OCI-LY1 (cell line): ENCODE data around the gene P3H3.

Experiments
- H2AFZ ChIP-seq: fragments of 200-600 bp; sonication (generic), shearing (Covaris generic); 2 replicates; pipeline ENCODE4 v1.6.0; 2014; ENCODE audit warnings: antibody characterized with exemption, mild to moderate bottlenecking, low read length
- H3F3A ChIP-seq: fragments of 200-600 bp; sonication (generic), shearing (Covaris generic); 2 replicates; pipeline ENCODE4 v1.6.0; 2014; ENCODE audit warnings: mild to moderate bottlenecking, antibody characterized with exemption, low read length, moderate library complexity; ENCODE audit not compliant: insufficient read depth
- H3K27ac ChIP-seq: fragments of 200-600 bp; sonication (generic); 2 replicates; pipeline ENCODE4 v1.5.1; 2014; ENCODE audit warnings: low read length, mixed run types, mild to moderate bottlenecking, low read depth; ENCODE audit not compliant: poor library complexity, severe bottlenecking
- H3K27me3 ChIP-seq: fragments of 200-600 bp; sonication (generic); 2 replicates; pipeline ENCODE4 v1.6.0; 2014; ENCODE audit warnings: antibody characterized with exemption, mild to moderate bottlenecking, low read length, moderate library complexity; ENCODE audit not compliant: insufficient read depth
- H3K36me3 ChIP-seq: fragments of 200-600 bp; sonication (generic); 2 replicates; pipeline ENCODE4 v1.6.1; 2014; ENCODE audit warnings: mild to moderate bottlenecking, antibody characterized with exemption, low read length, moderate library complexity, mixed read lengths; ENCODE audit not compliant: insufficient read depth
- H3K4me1 ChIP-seq: fragments of 200-600 bp; sonication (generic); 2 replicates; pipeline ENCODE4 v1.5.1; 2014; ENCODE audit warnings: mild to moderate bottlenecking, low read length, moderate library complexity; ENCODE audit not compliant: insufficient read depth, severe bottlenecking
- H3K4me2 ChIP-seq: fragments of 200-600 bp; sonication (generic), shearing (Covaris generic); 2 replicates; pipeline ENCODE4 v1.6.1; 2014; ENCODE audit warnings: low read length
- H3K4me3 ChIP-seq: fragments of 200-600 bp; sonication (generic); 2 replicates; pipeline ENCODE4 v1.5.1; 2014; ENCODE audit warnings: low read length, low read depth, mild to moderate bottlenecking, mixed read lengths; ENCODE audit not compliant: poor library complexity, severe bottlenecking
- H3K79me2 ChIP-seq: fragments of 200-600 bp; shearing (Covaris generic); 2 replicates; pipeline ENCODE4 v1.6.1; 2016; ENCODE audit warnings: mixed run types, low read length, mixed read lengths; ENCODE audit not compliant: insufficient read depth
- H3K9ac ChIP-seq: fragments of 200-600 bp; sonication (generic), shearing (Covaris generic); 2 replicates; pipeline ENCODE4 v1.6.1; 2014; ENCODE audit warnings: mild to moderate bottlenecking, low read length, mixed read lengths
- H3K9me2 ChIP-seq: fragments of 200-600 bp; sonication (generic), shearing (Covaris generic); 2 replicates; pipeline ENCODE4 v1.6.1; 2014; ENCODE audit warnings: low read depth, mild to moderate bottlenecking, low read length, mixed read lengths
- H3K9me3 ChIP-seq: fragments of 200-600 bp; shearing (Covaris generic); 2 replicates; pipeline ENCODE4 v1.6.1; 2014; ENCODE audit warnings: low read length, mixed read lengths
- H4K20me1 ChIP-seq: fragments of 200-600 bp; sonication (generic), shearing (Covaris generic); 2 replicates; pipeline ENCODE4 v1.6.0; 2016; ENCODE audit warnings: mild to moderate bottlenecking, low read length; ENCODE audit not compliant: insufficient read depth
- CTCF ChIP-seq: fragments of 200-600 bp; sonication (generic), shearing (Covaris generic); IDR thresholded peaks from 2 replicates; pipeline ENCODE4 v1.5.1; 2017; ENCODE audit warnings: mild to moderate bottlenecking, antibody characterized with exemption, low read length, moderate library complexity, mixed read lengths
- EZH2 ChIP-seq: fragments of 200-600 bp; sonication (generic), shearing (Covaris generic); IDR thresholded peaks from 2 replicates; pipeline ENCODE4 v1.8.0; 2017; ENCODE audit warnings: borderline replicate concordance, mixed run types, mild to moderate bottlenecking, antibody characterized with exemption, low read length, moderate library complexity, mixed read lengths

P3H3 gene

GRCh38 chr12:6817098-6817497 is 11.1 kb upstream of the P3H3 start:
- Histone ChIP-seq H3F3A (no peaks in the 10 kb centered on the region), H3K9me3 (no peaks in the 10 kb centered on the region), H3K4me3 (no peak overlapping the region), H3K36me3 (no peaks in the 10 kb centered on the region), H3K4me1 (peaks cover 9% of the 10 kb centered on the region), H3K4me2 (no peak overlapping the region), H3K9ac (no peak overlapping the region), H3K79me2 (no peaks in the 10 kb centered on the region), H3K9me2 (no peaks in the 10 kb centered on the region), H2AFZ (no peak overlapping the region), H3K27ac (no peak overlapping the region), H4K20me1 (no peaks in the 10 kb centered on the region), H3K27me3 (peaks cover 4% of the 10 kb centered on the region; the same call in 1 of the 2 replicates)
- no peak for TF ChIP-seq CTCF
- no peak for TF ChIP-seq EZH2

DNA sequence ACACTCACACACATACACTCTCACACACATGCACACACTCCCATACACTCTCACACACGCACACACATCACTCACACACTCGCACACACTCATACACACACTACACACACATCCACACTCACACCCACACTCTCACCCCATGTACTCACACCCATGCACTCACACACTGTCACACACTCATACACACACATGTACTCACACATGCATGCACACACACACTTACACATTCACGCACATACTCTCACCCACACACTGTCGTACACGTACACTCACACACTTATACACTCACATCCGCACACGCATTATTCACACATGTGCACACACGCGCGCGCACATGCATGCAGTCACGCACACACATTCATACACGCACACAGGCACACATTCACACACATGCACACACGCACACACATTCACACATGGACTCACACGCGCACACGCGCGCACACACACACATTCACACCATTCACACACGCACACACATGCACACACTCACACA is 10.5 kb upstream of the P3H3 start:
- no peak overlapping the region for H3K9ac ChIP-seq
- H2AFZ ChIP-seq = no peak overlapping the region
- H3K27me3 ChIP-seq = peaks cover 4% of the 10 kb centered on the region; the same call in 1 of the 2 replicates
- no peaks in the 10 kb centered on the region for H3K9me3 ChIP-seq
- peaks cover 3% of the 10 kb centered on the region for H3K4me1 ChIP-seq
- H3F3A ChIP-seq = no peaks in the 10 kb centered on the region
- no peaks in the 10 kb centered on the region for H3K79me2 ChIP-seq
- no peaks in the 10 kb centered on the region for H4K20me1 ChIP-seq
- H3K36me3 ChIP-seq = no peaks in the 10 kb centered on the region
- no peak overlapping the region for H3K4me2 ChIP-seq
- no peak for TF ChIP-seq CTCF
- TF ChIP-seq EZH2 = no peak
- H3K27ac ChIP-seq = no peak overlapping the region
- H3K4me3 ChIP-seq = no peak overlapping the region
- no peaks in the 10 kb centered on the region for H3K9me2 ChIP-seq

GRCh38 chr12:6818222-6818621 is 10.0 kb upstream of the P3H3 start:
- TF ChIP-seq CTCF = no peak
- TF ChIP-seq EZH2 = no peak
- Histone ChIP-seq H4K20me1 (no peaks in the 10 kb centered on the region), H3K9me2 (no peaks in the 10 kb centered on the region), H3K4me2 (no peak overlapping the region), H3K79me2 (no peaks in the 10 kb centered on the region), H3K27ac (no peak overlapping the region), H2AFZ (no peak overlapping the region), H3K4me1 (no peaks in the 10 kb centered on the region), H3K9ac (no peak overlapping the region), H3K9me3 (no peaks in the 10 kb centered on the region), H3K27me3 (peaks cover 4% of the 10 kb centered on the region; the same call in 1 of the 2 replicates), H3K36me3 (no peaks in the 10 kb centered on the region), H3K4me3 (no peak overlapping the region), H3F3A (no peaks in the 10 kb centered on the region)
